HG02840 (cell line): ENCODE results near the gene CCL21.
A peak's percentile ranks its signal among the peaks of the same experiment; 100 is the strongest.

Experiments used
- ATAC-seq: cut with Tn5 transposase; IDR thresholded peaks from one replicate; pipeline ENCODE4 v1.9.1; 2021; ENCODE audit warnings: mild to moderate bottlenecking, moderate library complexity, moderate number of reproducible peaks; ENCODE audit not compliant: unreplicated experiment, low FRiP score

Gene CCL21

DNA sequence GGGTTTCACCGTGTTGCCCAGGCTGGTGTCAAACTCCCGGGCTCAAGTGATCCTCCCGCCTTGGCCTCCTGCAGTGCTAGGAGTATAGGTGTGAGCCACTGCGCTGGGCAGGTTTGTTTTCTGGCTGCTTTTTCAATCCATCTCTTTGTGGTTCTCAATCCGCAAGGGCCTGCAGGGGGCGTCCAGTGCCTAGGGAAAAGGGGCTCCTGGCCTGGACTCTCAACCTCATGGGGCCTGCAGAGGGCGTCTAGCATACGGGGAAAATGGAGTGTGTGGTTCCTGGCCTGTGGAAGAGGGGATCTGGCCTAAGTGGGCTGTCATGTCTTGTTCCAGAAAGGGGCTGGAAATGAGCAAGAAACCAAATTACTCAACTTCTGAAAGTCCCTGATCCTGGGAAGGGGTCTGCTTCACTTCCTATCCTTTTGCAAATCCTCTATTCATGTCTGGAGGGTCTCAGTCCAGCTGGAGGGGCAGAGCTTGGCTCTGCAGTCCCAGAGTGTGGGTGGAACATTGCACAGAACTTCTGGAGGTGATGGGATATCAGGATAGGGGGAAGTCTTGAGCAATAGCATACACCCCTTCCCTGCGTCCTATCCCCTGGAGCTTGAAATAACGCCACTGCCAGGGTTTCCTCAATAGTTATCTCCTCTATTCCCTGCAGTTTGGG, 34.8 kb downstream of the CCL21 start:
- ATAC-seq: no peak

DNA sequence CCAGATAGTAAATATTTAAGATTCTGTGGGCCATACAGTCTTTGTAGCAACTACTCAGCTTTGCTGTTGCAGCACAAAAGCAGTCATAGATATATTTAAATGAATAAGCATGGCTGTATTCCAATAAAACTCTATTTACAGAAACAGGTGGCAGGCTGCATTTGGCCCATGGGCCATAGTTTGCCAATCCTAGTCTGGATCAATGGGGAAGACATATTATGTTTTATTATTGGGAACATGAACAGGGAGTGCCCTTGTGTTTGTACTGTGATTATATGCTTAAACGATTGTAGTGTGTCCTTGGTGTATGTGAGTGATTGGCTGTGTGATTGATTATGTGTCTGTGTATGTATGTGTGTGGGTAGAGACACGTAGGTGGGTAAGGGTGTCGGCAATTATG, 35.5 kb downstream of the CCL21 start:
- no peak for ATAC-seq

DNA sequence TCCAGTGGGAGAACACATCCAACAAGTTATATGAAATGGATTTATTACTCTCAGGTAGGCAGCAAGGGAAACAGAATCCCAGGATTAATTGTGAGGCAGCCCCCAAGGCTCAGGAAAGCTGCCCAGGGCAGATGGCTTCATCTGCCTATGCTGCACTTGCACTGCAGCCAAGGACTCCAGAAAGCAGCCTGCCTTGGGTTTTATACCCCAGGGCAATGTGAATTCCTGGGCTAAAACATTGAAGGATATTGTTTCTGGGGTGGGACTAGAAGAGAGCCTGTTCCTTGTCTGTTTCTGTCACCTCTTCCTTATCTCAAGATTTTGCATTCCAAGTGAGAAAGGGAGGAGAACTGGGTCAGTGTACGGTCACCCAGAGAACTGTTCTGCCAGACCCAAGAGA, 38.6 kb downstream of the CCL21 start:
- no peak for ATAC-seq

DNA sequence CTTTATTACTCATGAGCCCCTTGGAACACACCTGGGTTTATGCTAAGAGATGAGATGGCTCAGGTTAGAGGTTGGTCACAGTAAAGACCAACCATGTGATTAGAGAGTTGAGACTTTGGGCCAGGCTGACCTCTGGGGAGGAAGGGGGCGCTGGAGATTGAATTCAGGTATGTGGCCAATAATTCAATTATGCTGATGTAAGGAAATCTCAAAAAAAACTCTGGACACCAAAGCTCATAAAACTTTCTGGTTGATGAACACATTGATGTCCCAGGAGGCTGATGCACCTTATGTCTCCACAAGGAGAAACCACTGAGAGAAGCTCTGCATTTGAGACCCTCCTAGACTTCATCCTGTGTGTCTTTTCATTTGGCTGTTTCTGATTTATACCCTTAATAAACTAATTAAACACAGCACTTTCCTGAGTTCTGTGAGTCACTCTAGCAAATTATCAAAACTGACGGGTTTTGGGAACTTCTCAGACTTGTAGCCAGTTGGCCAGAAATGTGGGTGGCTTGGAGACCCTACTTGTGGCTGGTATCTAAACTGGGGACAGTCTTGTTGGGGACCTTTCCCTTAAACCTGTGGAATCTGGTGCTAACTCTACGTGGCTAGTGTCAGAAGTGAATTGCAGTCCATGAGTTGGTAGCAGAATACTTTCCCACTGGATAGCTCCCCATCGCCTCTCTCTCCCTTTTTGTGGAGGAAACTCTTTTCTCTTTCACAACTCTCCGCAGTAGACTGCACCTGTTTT, 40.0 kb downstream of the CCL21 start:
- ATAC-seq: no peak

DNA sequence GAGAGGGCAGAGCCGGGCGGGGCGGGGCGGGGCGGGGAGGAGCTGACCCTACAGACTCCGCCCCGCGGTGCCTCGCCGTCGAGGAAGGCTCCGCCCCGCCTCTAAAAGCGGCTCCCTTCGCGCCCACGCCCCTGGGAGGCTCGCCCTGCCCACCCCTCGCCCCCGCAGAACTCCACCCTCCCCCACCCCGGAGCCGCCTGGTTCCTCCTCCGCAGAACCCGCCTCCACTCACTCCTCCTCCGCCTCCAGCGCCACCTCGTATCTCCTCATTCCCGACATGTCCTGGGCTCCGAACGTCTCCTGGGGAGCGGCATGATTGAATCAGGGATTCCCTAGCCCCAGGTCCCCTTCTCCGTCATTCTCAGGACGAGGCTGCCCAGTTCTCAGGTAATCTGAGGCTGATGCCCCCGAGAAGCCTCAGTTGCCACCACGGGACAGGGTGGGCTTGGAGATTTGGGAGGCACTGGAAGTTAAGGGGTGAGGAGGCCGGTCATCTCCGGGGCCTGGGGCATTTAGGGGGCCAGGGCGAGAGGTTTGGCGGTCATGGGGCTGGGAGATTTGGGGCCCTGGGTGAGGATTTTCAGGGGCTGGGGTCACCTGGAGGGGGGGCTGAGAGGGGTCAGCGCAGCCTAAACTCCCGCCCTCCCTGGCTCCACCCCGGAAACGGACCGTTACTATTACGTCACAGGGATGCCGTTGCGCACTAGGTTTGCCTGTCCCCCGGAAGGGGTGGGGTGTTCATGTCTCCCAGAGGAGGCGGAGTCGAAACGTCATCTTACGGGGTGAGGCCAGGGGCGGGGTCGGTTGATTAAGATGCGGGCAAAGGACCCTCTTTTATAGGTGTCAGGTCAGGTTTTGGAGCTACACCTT, 44.3 kb downstream of the CCL21 start:
- ATAC-seq: peak; percentile 55

DNA sequence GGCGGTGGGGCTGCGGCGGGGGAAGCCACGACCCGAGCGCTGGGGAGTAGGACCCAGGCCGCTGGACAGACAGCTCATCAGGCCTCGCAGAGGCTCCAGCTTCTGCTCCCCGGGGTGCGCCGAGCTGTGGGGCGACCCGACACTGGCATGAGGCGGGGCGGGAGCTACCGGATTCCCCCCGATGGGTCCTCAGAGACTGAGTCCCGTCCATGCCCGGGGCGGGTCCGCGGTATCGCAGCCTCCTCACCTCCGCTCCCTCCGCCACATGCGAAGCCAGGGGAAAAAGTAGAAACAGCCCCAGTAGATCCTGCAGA, 44.9 kb downstream of the CCL21 start:
- ATAC-seq: no peak

DNA sequence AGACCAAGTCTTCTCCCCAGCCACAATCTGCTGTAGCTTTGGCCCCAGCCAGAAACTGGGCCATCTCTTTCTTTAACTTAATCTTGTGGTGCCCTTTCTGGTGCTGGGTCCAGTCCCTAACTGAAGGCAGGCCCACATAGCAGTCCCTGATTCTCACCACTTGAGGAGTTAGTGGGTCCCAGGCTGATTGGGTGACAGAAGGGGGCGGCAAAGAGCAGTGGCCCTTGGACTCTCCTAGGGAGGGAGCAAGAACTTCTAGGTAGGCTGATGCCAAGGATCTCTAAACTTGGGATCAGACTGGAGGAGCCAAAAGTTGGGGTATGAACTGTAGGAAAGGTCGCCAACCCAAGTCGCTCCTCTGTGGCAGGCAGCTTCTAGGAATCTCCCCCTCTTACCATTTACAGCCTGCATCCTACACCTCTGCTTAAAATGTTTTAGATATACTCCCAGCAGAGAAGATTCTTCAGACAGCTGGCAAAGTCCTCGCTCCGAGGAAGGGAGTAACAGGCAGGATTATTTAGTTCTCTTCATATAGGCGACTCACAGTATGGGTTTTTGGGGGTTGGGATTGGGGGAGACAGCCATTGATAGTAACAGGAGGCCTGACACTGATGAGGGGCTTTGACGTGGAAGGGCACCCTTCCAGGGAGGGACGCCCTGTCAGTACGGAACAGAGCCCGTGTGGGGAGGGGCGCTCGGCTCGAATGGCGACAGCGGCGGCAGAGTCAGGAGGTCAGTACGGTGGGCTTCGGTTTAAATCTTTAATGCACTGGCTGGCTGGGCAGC, 45.5 kb downstream of the CCL21 start:
- no peak for ATAC-seq

DNA sequence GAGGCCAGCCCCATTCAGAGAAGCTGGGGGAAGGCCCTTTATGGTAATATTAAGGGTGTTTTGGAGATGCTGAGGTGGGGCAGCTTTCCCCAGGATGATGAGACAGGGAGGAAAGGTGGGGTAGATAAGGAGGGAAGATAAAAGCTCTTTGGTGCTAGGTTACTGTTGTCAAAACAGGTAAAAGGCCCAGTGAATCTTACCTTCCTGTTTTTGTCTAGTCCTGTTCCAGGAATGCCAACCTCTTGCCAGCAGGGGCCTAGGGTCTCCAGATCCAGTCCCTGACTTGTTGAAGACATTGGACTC, 46.7 kb downstream of the CCL21 start:
- no peak for ATAC-seq

DNA sequence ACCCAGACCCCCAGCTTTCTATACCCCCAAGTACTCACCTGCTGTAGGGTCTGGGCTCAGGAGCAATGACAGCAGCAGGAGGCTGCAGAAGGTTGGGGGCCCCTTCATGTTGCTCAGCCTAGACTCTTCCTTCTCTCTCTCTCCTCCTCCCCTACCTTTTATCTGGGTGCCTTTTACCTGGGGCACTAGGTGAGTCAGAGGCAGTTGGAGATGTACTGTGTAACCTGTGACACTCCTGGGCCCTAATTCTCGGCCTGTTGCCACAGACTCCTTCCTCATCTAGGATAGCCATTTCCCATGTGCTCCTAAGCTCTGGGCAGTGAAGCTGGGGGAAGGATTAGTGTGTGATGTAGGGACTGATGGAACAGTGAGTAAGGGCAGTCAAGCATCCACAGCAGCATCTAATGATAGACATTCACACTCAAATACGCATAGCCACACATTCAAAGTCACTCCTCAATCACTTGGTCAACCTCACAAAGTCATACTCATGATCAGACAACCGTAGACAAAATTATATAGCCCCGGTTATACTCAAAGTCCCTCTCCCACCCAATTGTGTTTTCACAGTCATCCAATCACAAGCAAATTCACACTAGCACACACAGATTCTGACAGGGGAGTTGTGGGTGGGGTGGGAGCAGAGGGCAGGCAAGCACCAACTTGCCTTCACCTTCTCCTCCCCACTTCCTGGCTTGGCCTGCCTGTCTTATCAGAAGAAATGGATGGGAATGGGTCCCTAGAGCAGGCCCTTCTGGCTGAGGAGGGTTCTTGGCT, 47.2 kb downstream of the CCL21 start, which contains the start of gene CCL27:
Gene CCL27 (minus strand): TSS at position 132 of the 777 bp plus-strand sequence. CDS start 24 bp downstream, at position 108.
- ATAC-seq: no peak

DNA sequence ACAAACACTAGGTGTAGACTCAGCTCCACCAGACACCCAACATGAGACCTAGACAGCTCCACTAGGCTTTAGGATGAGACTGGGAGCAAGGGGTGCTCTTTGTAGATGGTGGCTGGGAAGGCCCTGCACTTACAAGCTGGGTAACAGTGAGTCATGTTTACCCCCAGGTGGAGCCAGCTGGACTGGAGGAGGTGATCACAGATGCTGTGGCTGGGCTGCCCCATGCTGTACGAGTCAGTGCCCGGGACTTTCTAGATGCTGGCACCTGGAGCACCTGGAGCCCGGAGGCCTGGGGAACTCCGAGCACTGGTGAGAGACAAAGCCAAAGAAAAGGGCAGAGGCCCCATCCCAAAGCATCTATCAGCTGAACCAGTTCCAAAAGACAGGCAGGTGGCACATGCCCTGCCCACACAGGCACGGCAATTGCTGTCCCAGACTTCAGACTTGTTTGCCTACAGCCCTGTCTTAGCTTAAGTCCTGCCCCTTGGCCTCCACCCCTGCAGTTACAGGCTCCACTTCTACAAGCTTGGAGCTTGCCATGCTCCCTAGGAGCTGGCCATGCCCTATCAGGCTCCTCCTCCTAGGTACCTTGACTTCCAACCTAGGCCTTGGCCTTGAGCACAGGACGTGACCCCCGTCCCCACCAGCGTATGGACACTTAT, 50.2 kb downstream of the CCL21 start:
- no peak for ATAC-seq
